IPS-20b (cell line): ENCODE data around the gene SCGB2A2.

Experiments
- H3K27ac ChIP-seq: one replicate; pipeline ENCODE4 v1.5.1; 2013; ENCODE audit warnings: low read length
- H3K27me3 ChIP-seq: 2 replicates; pipeline ENCODE4 v1.6.1; 2013; ENCODE audit warnings: mild to moderate bottlenecking, low read length, inconsistent platforms; ENCODE audit not compliant: insufficient read depth
- H3K36me3 ChIP-seq: 2 replicates; pipeline ENCODE4 v1.6.1; 2013; ENCODE audit warnings: low read depth, mild to moderate bottlenecking, inconsistent platforms, low read length, moderate library complexity; ENCODE audit not compliant: insufficient read depth
- H3K4me1 ChIP-seq: 2 replicates; pipeline ENCODE4 v1.6.1; 2013; ENCODE audit warnings: mild to moderate bottlenecking, control low read depth, inconsistent platforms, low read length, moderate library complexity; ENCODE audit not compliant: insufficient read depth
- H3K4me3 ChIP-seq: 2 replicates; pipeline ENCODE4 v1.5.1; 2013; ENCODE audit warnings: mild to moderate bottlenecking, low read length, inconsistent platforms
- H3K9ac ChIP-seq: 2 replicates; pipeline ENCODE4 v1.6.1; 2013; ENCODE audit warnings: low read depth, mild to moderate bottlenecking, inconsistent platforms, low read length, moderate library complexity
- H3K9me3 ChIP-seq: 2 replicates; pipeline ENCODE4 v1.6.1; 2013; ENCODE audit warnings: mild to moderate bottlenecking, low read depth, low read length, inconsistent platforms; ENCODE audit not compliant: insufficient read depth

Gene SCGB2A2

GRCh38 chr11:62307950-62308349, 38.0 kb downstream of the SCGB2A2 start:
- no peak overlapping the region for H3K9ac ChIP-seq
- H3K36me3 ChIP-seq, result no peaks in the 10 kb centered on the region
- no peaks in the 10 kb centered on the region for H3K27me3 ChIP-seq
- no peak overlapping the region for H3K27ac ChIP-seq
- no peaks in the 10 kb centered on the region for H3K4me1 ChIP-seq
- H3K4me3 ChIP-seq, result no peak overlapping the region
- H3K9me3 ChIP-seq, result peaks cover 6% of the 10 kb centered on the region; the same call in 1 of the 2 replicates

DNA sequence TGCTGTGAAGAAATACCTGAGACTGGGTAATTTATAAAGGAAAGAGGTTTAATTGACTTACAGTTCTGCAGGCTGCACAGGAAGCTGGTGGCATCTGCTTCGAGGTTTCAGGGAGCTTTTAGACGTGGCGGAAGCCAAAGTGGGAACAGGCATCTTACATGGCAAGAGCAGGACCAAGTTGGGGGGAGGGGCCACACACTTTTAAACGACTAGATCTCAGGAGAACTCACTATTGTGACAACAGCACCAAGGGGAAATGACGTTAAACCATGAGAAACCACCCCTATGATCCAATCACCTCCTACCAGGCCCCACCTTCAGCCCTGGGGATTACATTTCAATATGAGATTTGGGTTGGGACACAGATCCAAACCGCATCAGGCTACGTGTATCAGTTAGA, 40.0 kb downstream of the SCGB2A2 start:
- H3K9me3 ChIP-seq, result peaks cover 6% of the 10 kb centered on the region; the same call in 1 of the 2 replicates
- no peak overlapping the region for H3K9ac ChIP-seq
- H3K4me1 ChIP-seq, result no peaks in the 10 kb centered on the region
- H3K36me3 ChIP-seq, result no peaks in the 10 kb centered on the region
- no peak overlapping the region for H3K4me3 ChIP-seq
- H3K27me3 ChIP-seq, result no peaks in the 10 kb centered on the region
- no peak overlapping the region for H3K27ac ChIP-seq

- H3K4me1 ChIP-seq, result no peaks in the 10 kb centered on the region
- H3K4me3 ChIP-seq, result no peak overlapping the region
- H3K9me3 ChIP-seq, result no peaks in the 10 kb centered on the region
- no peaks in the 10 kb centered on the region for H3K36me3 ChIP-seq
- H3K27me3 ChIP-seq, result no peaks in the 10 kb centered on the region
- no peak overlapping the region for H3K27ac ChIP-seq
- H3K9ac ChIP-seq, result no peak overlapping the region
Observed at GRCh38 chr11:62315431-62315830, 45.5 kb downstream of the SCGB2A2 start.

- peaks cover 4% of the 10 kb centered on the region; the same call in 1 of the 2 replicates for H3K4me1 ChIP-seq
- no peak overlapping the region for H3K27ac ChIP-seq
- H3K27me3 ChIP-seq, result no peaks in the 10 kb centered on the region
- H3K9ac ChIP-seq, result no peak overlapping the region
- no peaks in the 10 kb centered on the region for H3K36me3 ChIP-seq
- H3K4me3 ChIP-seq, result no peak overlapping the region
- no peaks in the 10 kb centered on the region for H3K9me3 ChIP-seq
Observed at GRCh38 chr11:62322524-62322923, 52.6 kb downstream of the SCGB2A2 start.
